ENCODE data around the gene TOM1.
A peak's percentile ranks its signal among the peaks of the same experiment; 100 is the strongest.

The TOM1 gene

DNA sequence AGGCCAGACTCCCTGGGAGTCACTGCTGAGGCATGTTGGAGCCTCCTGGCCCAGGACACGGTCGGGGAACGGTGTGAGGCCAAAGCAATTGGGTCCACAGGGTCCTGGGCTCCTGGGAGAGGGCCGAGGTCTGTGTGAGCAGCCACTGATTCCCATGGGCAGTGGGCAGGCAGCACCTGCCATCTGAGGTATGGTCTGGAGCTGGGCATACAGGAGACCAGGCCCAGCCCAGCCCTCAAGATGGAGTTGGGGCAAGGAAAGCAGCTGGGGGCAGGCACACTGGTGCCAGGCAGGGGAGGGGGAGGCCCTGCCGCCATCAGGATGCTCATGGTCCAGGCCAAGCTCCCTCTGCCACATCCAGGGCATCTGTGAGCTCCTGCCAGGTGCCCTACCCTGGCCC, 49.0 kb downstream of the TOM1 start:
- H3K4me1 Mint-ChIP-seq (ENCODE audit: low read depth in 2 of 2), result peaks cover 19% of the 10 kb centered on the region in 2 donors

GRCh38 chr22:35349368-35349703, 49.6 kb downstream of the TOM1 start:
- peak overlapping the region; percentile 11 to 79 for H3K27ac Mint-ChIP-seq
- H3K9me3 Mint-ChIP-seq, result no peaks in the 10 kb centered on the region
- ATAC-seq (replicated peaks), result no peak
- no peak for DNase-seq
- peaks cover 19% of the 10 kb centered on the region in 2 donors for H3K4me1 Mint-ChIP-seq (ENCODE audit: low read depth in 2 of 2)
- peaks cover 0 to 21% of the 10 kb centered on the region in 2 donors for H3K27me3 Mint-ChIP-seq
- H3K4me3 Mint-ChIP-seq, result peak overlapping the region in 1 of 2 donors; percentile 2
- peaks cover 44% of the 10 kb centered on the region for H3K36me3 Mint-ChIP-seq (ENCODE audit: insufficient read depth)

More for the DNA sequence above, 49.0 kb downstream of the TOM1 start:
- Mint-ChIP-seq H3K9me3 (no peaks in the 10 kb centered on the region), H3K27ac (peak overlapping the region in 1 of 2 donors; percentile 79), H3K4me3 (no peak overlapping the region), H3K36me3 (ENCODE audit: insufficient read depth) (peaks cover 44% of the 10 kb centered on the region), H3K27me3 (peaks cover 0 to 21% of the 10 kb centered on the region in 2 donors)
- ATAC-seq (replicated peaks), result no peak
- DNase-seq, result no peak

DNA sequence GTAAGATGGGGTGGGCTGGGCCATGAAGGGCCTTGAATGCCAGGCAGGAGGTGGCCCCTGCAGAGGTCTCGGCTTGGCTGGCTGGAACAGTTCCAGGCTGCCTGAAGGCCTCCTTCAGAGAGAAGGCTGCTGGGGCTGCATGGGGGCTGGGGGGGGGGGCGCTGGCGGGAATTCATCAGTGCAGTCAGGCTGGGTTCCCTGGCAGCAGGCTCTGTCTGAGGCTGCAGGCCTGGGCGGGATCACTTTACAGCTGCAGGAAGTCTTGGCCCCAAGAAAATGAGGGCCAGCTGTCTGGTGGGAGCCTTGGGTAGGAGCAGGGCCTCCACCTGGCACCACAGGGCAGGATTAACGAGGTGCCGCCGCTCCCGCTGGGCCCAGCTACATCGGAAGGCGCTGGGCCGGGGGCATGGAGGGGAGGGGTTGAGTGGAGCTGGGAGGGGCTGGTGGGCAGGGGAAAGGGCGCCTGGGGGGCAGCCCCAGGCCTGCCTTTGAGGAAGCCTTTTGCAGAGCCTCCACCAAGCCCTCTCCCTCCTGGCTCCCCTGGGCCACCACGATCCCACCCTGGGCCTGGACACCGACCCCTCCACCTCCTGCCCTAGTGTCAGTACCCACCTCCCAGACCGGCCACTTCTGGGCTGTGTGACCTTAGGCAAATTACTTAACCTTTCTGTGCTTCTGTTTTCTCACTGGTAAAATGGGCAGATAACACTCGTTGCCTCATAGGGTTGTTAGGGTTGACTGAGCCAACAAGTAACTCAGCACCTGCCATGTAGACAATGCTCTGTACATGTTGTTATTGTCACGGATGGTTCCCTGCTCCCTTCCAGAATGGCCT, 50.2 kb downstream of the TOM1 start:
- ATAC-seq (replicated peaks) (no peak), DNase-seq (no peak)
- Mint-ChIP-seq H3K27me3 (peaks cover 0 to 21% of the 10 kb centered on the region in 2 donors), H3K4me1 (ENCODE audit: low read depth in 2 of 2) (peaks cover 19% of the 10 kb centered on the region in 2 donors), H3K9me3 (no peaks in the 10 kb centered on the region), H3K27ac (peak overlapping the region; percentile 79), H3K4me3 (peak overlapping the region in 1 of 2 donors; percentile 2), H3K36me3 (ENCODE audit: insufficient read depth) (peaks cover 44% of the 10 kb centered on the region)

GRCh38 chr22:35350539-35351503, 51.1 kb downstream of the TOM1 start:
- H3K27me3 Mint-ChIP-seq, result peaks cover 5 to 30% of the 10 kb centered on the region in 2 donors
- H3K27ac Mint-ChIP-seq, result peak overlapping the region; percentile 62 to 79
- no peaks in the 10 kb centered on the region for H3K9me3 Mint-ChIP-seq

GRCh38 chr22:35352214-35353111, 52.8 kb downstream of the TOM1 start:
- H3K27me3 Mint-ChIP-seq, result peaks cover 12 to 40% of the 10 kb centered on the region in 2 donors
- H3K4me1 Mint-ChIP-seq (ENCODE audit: low read depth in 2 of 2), result peaks cover 19% of the 10 kb centered on the region in 2 donors
- ATAC-seq (replicated peaks), result peak; percentile 18
- peak overlapping the region; percentile 14 to 62 for H3K27ac Mint-ChIP-seq
- no peaks in the 10 kb centered on the region for H3K9me3 Mint-ChIP-seq
- H3K36me3 Mint-ChIP-seq (ENCODE audit: insufficient read depth), result peaks cover 36% of the 10 kb centered on the region
- peak overlapping the region; percentile 27 to 79 for H3K4me3 Mint-ChIP-seq
- DNase-seq, result no peak

More at GRCh38 chr22:35350539-35351503, 51.1 kb downstream of the TOM1 start:
- peaks cover 41% of the 10 kb centered on the region for H3K36me3 Mint-ChIP-seq (ENCODE audit: insufficient read depth)
- peaks cover 19% of the 10 kb centered on the region in 2 donors for H3K4me1 Mint-ChIP-seq (ENCODE audit: low read depth in 2 of 2)
- peak; percentile 81 to 82 (median 81) for DNase-seq
- H3K4me3 Mint-ChIP-seq, result peak overlapping the region; percentile 76 to 79
- peak; percentile 95 for ATAC-seq (replicated peaks)

GRCh38 chr22:35353318-35353717, 53.6 kb downstream of the TOM1 start:
- H3K4me3 Mint-ChIP-seq, result no peak overlapping the region
- H3K27me3 Mint-ChIP-seq, result peaks cover 18 to 48% of the 10 kb centered on the region in 2 donors
- no peaks in the 10 kb centered on the region for H3K9me3 Mint-ChIP-seq
- H3K27ac Mint-ChIP-seq, result no peak overlapping the region
- H3K4me1 Mint-ChIP-seq (ENCODE audit: low read depth in 2 of 2), result peaks cover 19% of the 10 kb centered on the region in 2 donors
- ATAC-seq (replicated peaks), result no peak
- peaks cover 30% of the 10 kb centered on the region for H3K36me3 Mint-ChIP-seq (ENCODE audit: insufficient read depth)
- no peak for DNase-seq

- Mint-ChIP-seq H3K9me3 (no peaks in the 10 kb centered on the region), H3K27me3 (peaks cover 18 to 48% of the 10 kb centered on the region in 2 donors), H3K36me3 (ENCODE audit: insufficient read depth) (peaks cover 27% of the 10 kb centered on the region), H3K4me1 (ENCODE audit: low read depth in 2 of 2) (peaks cover 19% of the 10 kb centered on the region in 2 donors), H3K27ac (no peak overlapping the region), H3K4me3 (no peak overlapping the region)
- ATAC-seq (replicated peaks), result no peak
- DNase-seq, result no peak
These were observed 54.4 kb downstream of the TOM1 start for GRCh38 chr22:35354068-35354467.

DNA sequence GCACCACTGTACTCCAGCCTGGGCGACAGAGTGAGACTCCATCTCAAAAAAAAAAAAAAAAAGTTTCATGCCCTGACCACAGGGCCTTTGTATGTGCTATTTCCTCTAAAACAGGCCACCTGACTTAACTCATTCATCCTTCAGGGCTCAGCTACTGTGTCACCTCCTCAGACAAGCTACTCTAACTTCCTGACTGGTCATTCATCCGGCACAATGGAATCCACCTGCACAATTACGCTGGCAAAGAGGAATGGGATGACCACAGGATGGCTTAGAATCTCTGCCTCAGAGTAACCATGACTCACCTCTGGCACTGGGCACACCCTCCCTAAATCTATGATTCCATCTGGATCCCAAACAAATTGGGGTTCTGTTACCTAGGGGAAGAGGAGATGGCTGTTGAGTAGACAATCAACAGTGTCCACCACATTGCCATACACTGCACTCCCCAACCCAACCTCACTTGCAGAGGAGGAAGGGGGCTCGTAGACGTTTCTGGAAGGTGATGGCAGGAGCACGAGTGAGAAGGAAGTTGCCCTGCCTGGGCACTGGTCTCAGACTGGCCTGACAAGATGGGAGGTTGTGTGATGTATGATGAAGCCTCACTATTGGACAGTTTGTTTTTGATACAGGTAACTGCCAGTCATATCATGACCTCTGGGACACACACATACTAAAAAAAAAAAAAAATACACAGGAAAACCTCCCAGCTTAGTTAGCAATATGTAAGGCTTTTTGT, 58.4 kb downstream of the TOM1 start:
- H3K36me3 Mint-ChIP-seq (ENCODE audit: insufficient read depth), result peaks cover 4% of the 10 kb centered on the region
- H3K9me3 Mint-ChIP-seq, result no peaks in the 10 kb centered on the region
- no peak overlapping the region for H3K27ac Mint-ChIP-seq
- H3K27me3 Mint-ChIP-seq, result peaks cover 18 to 46% of the 10 kb centered on the region in 2 donors
- no peaks in the 10 kb centered on the region for H3K4me1 Mint-ChIP-seq (ENCODE audit: low read depth in 2 of 2)
- ATAC-seq (replicated peaks) (no peak), DNase-seq (no peak)
- H3K4me3 Mint-ChIP-seq, result no peak overlapping the region

- Mint-ChIP-seq H3K4me3 (no peak overlapping the region), H3K36me3 (ENCODE audit: insufficient read depth) (peaks cover 4% of the 10 kb centered on the region), H3K27me3 (peaks cover 18 to 46% of the 10 kb centered on the region in 2 donors), H3K9me3 (no peaks in the 10 kb centered on the region), H3K27ac (peak overlapping the region in 1 of 2 donors; percentile 4), H3K4me1 (ENCODE audit: low read depth in 2 of 2) (no peaks in the 10 kb centered on the region)
- no peak for DNase-seq
- ATAC-seq (replicated peaks), result no peak
These were observed 59.8 kb downstream of the TOM1 start for GRCh38 chr22:35359380-35360065.

DNA sequence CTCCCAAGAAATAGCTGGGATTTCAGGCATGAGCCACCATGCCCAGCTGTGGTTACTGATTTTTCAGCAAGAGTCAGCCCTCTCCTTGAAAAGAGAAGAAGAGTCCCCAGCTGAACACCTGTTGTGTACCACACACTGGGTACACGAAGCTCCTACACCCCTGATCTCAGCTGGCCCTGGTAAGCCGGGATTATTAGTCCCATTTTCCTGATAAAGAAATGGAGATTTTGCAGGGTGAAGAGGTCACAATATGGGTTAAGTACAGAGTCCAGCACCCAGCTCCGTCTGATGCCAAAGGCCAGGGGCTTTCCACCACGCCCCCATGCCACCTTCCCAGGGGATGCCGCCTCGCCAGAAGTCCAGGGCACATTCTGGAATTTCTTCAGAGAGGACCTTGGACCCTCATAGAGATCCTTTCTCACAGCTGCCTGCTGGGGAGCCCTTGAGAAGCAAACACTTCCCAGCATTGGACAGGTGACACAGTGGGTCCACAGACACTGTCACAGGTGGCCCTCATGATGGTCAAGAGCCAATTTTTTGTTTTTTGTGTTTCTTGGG, 61.4 kb downstream of the TOM1 start:
- Mint-ChIP-seq H3K4me3 (no peak overlapping the region), H3K36me3 (ENCODE audit: insufficient read depth) (peaks cover 6% of the 10 kb centered on the region), H3K9me3 (no peaks in the 10 kb centered on the region), H3K4me1 (ENCODE audit: low read depth in 2 of 2) (no peaks in the 10 kb centered on the region), H3K27ac (no peak overlapping the region), H3K27me3 (peaks cover 23 to 46% of the 10 kb centered on the region in 2 donors)
- DNase-seq (no peak), ATAC-seq (replicated peaks) (no peak)

GRCh38 chr22:35363566-35364086, 63.9 kb downstream of the TOM1 start:
- H3K27me3 Mint-ChIP-seq, result peaks cover 16 to 55% of the 10 kb centered on the region in 2 donors
- ATAC-seq (replicated peaks) (no peak), DNase-seq (no peak)
- H3K27ac Mint-ChIP-seq, result no peak overlapping the region
- no peaks in the 10 kb centered on the region for H3K4me1 Mint-ChIP-seq (ENCODE audit: low read depth in 2 of 2)
- peaks cover 3% of the 10 kb centered on the region for H3K36me3 Mint-ChIP-seq (ENCODE audit: insufficient read depth)
- no peak overlapping the region for H3K4me3 Mint-ChIP-seq
- no peaks in the 10 kb centered on the region for H3K9me3 Mint-ChIP-seq
